SK-N-SH (cell line): ENCODE data around the gene SRSF3. TPM values are rescaled to one million over a fixed set of nuclear protein-coding genes. Genes with fewer than 3 reads are reported as not detected.

ENCODE experiments used
- CTCF ChIA-PET: fragments of 300-600, 350-600 bp; formaldehyde crosslinking; extraction: SDS; loops from one replicate; lab custom pipeline; 2021; lab: Yijun Ruan, JAX
- POLR2A ChIA-PET: fragments of 350-600 bp; sonication (Branson Sonifier 250); formaldehyde crosslinking; extraction: SDS; loops from one replicate; lab custom pipeline; 2020; ENCODE audit warnings: antibody characterized with exemption, inconsistent platforms; lab: Yijun Ruan, JAX
- DNase-seq: peaks from one replicate; pipeline ENCODE4 v3.0.0; 2012
- H2AFZ ChIP-seq: fragments of 200-600 bp; sonication (generic); 2 replicates; pipeline ENCODE4 v1.8.1; 2016; ENCODE audit warnings: antibody characterized with exemption, mild to moderate bottlenecking, low read depth
- H3F3A ChIP-seq: fragments of 200-600 bp; sonication (generic); replicated peaks from 2 replicates; pipeline ENCODE3; 2016; ENCODE audit warnings: antibody characterized with exemption, mild to moderate bottlenecking; ENCODE audit not compliant: insufficient read depth
- H3K27ac ChIP-seq, 2 experiments: fragments of 200-500 bp in 1 of 2; fragments of 200-600 bp in 1 of 2; sonication (Bioruptor generic) in 1 of 2; sonication (generic), shearing (Covaris generic) in 1 of 2; 2 replicates each; pipeline versions ENCODE4 v1.5.1 to v1.6.1; 2014 to 2016; ENCODE audit warnings: low read depth in 2 of 2, inconsistent platforms in 1 of 2, low read length in 1 of 2, mild to moderate bottlenecking in 1 of 2, mixed read lengths in 1 of 2
- H3K27me3 ChIP-seq: fragments of 200-600 bp; sonication (generic), shearing (Covaris generic); 2 replicates; pipeline ENCODE4 v1.6.1; 2016; ENCODE audit warnings: mixed run types; ENCODE audit not compliant: insufficient read depth
- H3K36me3 ChIP-seq, 2 experiments: fragments of 200-500 bp in 1 of 2; fragments of 200-600 bp in 1 of 2; sonication (Bioruptor generic) in 1 of 2; sonication (generic) in 1 of 2; replicated peaks in 1 of 2; 2 replicates each; pipeline versions ENCODE3 to v1.5.1; 2014 to 2016; ENCODE audit warnings: low read length in 1 of 2, mild to moderate bottlenecking in 1 of 2; ENCODE audit not compliant: insufficient read depth in 2 of 2, control insufficient read depth in 1 of 2
- H3K4me1 ChIP-seq, 2 experiments: fragments of 200-500 bp in 1 of 2; fragments of 200-600 bp in 1 of 2; sonication (Bioruptor generic) in 1 of 2; sonication (generic), shearing (Covaris generic) in 1 of 2; 2 replicates each; pipeline versions ENCODE4 v1.5.1 to v1.6.1; 2014 to 2016; ENCODE audit warnings: low read depth in 1 of 2, low read length in 1 of 2, mixed run types in 1 of 2; ENCODE audit not compliant: insufficient read depth in 2 of 2, control insufficient read depth in 1 of 2
- H3K4me2 ChIP-seq: fragments of 200-600 bp; sonication (generic), shearing (Covaris generic); 2 replicates; pipeline ENCODE4 v1.6.1; 2017; ENCODE audit warnings: mixed run types
- H3K4me3 ChIP-seq, 2 experiments: fragments of 200-500 bp in 1 of 2; fragments of 200-600 bp in 1 of 2; sonication (Bioruptor generic) in 1 of 2; sonication (generic), shearing (Covaris generic) in 1 of 2; 2 replicates each; pipeline versions ENCODE4 v1.5.1 to v1.8.1; 2014 to 2016; ENCODE audit warnings: low read depth in 2 of 2, inconsistent platforms in 1 of 2, low read length in 1 of 2, mild to moderate bottlenecking in 1 of 2, mixed read lengths in 1 of 2, moderate library complexity in 1 of 2
- H3K79me2 ChIP-seq: fragments of 200-600 bp; sonication (generic); 2 replicates; pipeline ENCODE4 v1.8.1; 2017; ENCODE audit warnings: mild to moderate bottlenecking; ENCODE audit not compliant: insufficient read depth
- H3K9ac ChIP-seq: fragments of 200-600 bp; sonication (generic); 2 replicates; pipeline ENCODE4 v1.6.1; 2017; ENCODE audit warnings: mixed run types
- H3K9me2 ChIP-seq: fragments of 200-600 bp; sonication (generic); 2 replicates; pipeline ENCODE4 v1.6.1; 2017; ENCODE audit warnings: mixed run types
- H3K9me3 ChIP-seq: fragments of 200-600 bp; sonication (generic); 2 replicates; pipeline ENCODE4 v1.6.1; 2017; ENCODE audit warnings: mixed run types, mild to moderate bottlenecking, moderate library complexity
- H4K20me1 ChIP-seq: fragments of 200-600 bp; sonication (generic); 2 replicates; pipeline ENCODE4 v1.6.1; 2017; ENCODE audit warnings: mild to moderate bottlenecking, mixed run types; ENCODE audit not compliant: insufficient read depth
- CTCF ChIP-seq: fragments of 200-600 bp; sonication (generic); IDR thresholded peaks from 2 replicates; pipeline ENCODE4 v1.6.1; 2017; ENCODE audit warnings: antibody characterized with exemption, mild to moderate bottlenecking, moderate library complexity
- ELF1 ChIP-seq: IDR thresholded peaks from 2 replicates; pipeline ENCODE4 v1.4.0; 2012
- EZH2phosphoT487 ChIP-seq: fragments of 200-600 bp; sonication (generic); IDR thresholded peaks from 2 replicates; pipeline ENCODE4 v1.6.1; 2017; ENCODE audit warnings: low read depth, mixed run types, mild to moderate bottlenecking, antibody characterized with exemption, moderate library complexity, borderline replicate concordance
- IRF3 ChIP-seq: fragments of 150-350 bp; IDR thresholded peaks from 2 replicates; pipeline ENCODE4 v1.6.1; 2016; ENCODE audit warnings: mild to moderate bottlenecking, low read depth, low read length
- JUND ChIP-seq: IDR thresholded peaks from 2 replicates; pipeline ENCODE4 v1.4.0; 2012
- PBX3 ChIP-seq: IDR thresholded peaks from 2 replicates; pipeline ENCODE4; 2012
- REST ChIP-seq: IDR thresholded peaks from 2 replicates; pipeline ENCODE4 v1.6.1; 2012; ENCODE audit warnings: mild to moderate bottlenecking, low read depth, low read length, moderate library complexity
- SIN3A ChIP-seq: IDR thresholded peaks from 2 replicates; pipeline ENCODE4 v1.6.1; 2012; ENCODE audit warnings: low read depth, mild to moderate bottlenecking, low read length, moderate library complexity, borderline replicate concordance
- TEAD4 ChIP-seq: IDR thresholded peaks from 2 replicates; pipeline ENCODE4 v1.4.0; 2012; ENCODE audit warnings: mild to moderate bottlenecking, borderline replicate concordance; ENCODE audit not compliant: insufficient read depth
- YY1 ChIP-seq: IDR thresholded peaks from 2 replicates; pipeline ENCODE4 v1.4.0; 2012; ENCODE audit warnings: low read depth, mild to moderate bottlenecking
- ZBTB33 ChIP-seq: IDR thresholded peaks from 2 replicates; pipeline ENCODE4 v1.4.0; 2012; ENCODE audit warnings: low read depth, borderline replicate concordance
- WGBS: methylation state at CpG from one replicate; pipeline ENCODE4 v1.1.6; 2017; ENCODE audit warnings: low lambda C conversion rate; 5-methylcytosine and 5-hydroxymethylcytosine counted together
- polyA plus RNA-seq, 3 experiments: library from polyadenylated mRNA; depleted of rRNA; stranded (reverse); fragments of >200 nt; gene quantifications; 2 replicates each; pipeline ENCODE4 v1.2.3, GENCODE V29; 2012

Gene SRSF3
- polyA plus RNA-seq, 1 of the 3 experiments (the other 2 are of a cell fraction) = 351 TPM

- H3K4me3 ChIP-seq = no peak overlapping the region
- CTCF ChIA-PET = interaction anchor here (0.8 kb wide), 1 partner anchor 28 kb away, joined by 3 read pairs; no protein-coding TSS in a partner anchor
Observed at GRCh38 chr6:36651659-36652379, 57.7 kb downstream of the SRSF3 start.

More at GRCh38 chr6:36651659-36652379, 57.7 kb downstream of the SRSF3 start:
- H3K9me3 ChIP-seq = no peaks in the 10 kb centered on the region
- no peak overlapping the region for H3K9ac ChIP-seq
- no peak for TF ChIP-seq PBX3
- TF ChIP-seq TEAD4 = no peak
- no peak for TF ChIP-seq IRF3
- no peak for TF ChIP-seq CTCF
- no peak for TF ChIP-seq YY1
- TF ChIP-seq JUND = no peak
- no peak for TF ChIP-seq ZBTB33
- no peak for TF ChIP-seq EZH2phosphoT487
- TF ChIP-seq REST = no peak
- TF ChIP-seq ELF1 = no peak
- TF ChIP-seq SIN3A = no peak
- TF ChIP-seq, all 33 proteins: peak for 0
- Histone ChIP-seq H3F3A (no peaks in the 10 kb centered on the region), H3K9me2 (no peaks in the 10 kb centered on the region), H3K79me2 (no peaks in the 10 kb centered on the region), H3K4me1 (peaks cover 15 to 16% of the 10 kb centered on the region in 2 experiments; a peak in 2 of 4 replicates), H3K36me3 (no peaks in the 10 kb centered on the region), H3K4me2 (no peak overlapping the region), H3K27me3 (peaks cover 5% of the 10 kb centered on the region; the same call in 1 of the 2 replicates), H2AFZ (no peak overlapping the region), H3K27ac (no peak overlapping the region), H4K20me1 (no peaks in the 10 kb centered on the region)
- WGBS = 88% methylated on average over 11 of the region's 11 CpGs
- POLR2A ChIA-PET = no interaction called here
- no peak for DNase-seq
